PFSK-1 (cell line): ENCODE data around the gene KYAT1.

Experiments
- FOXP2 ChIP-seq: optimal IDR thresholded peaks from 2 replicates; pipeline ENCODE3; 2011; ENCODE audit warnings: borderline replicate concordance, control low read depth, inconsistent platforms; ENCODE audit not compliant: insufficient read depth; ENCODE audit errors: extremely low read length, extremely low read depth
- POLR2AphosphoS5 ChIP-seq: IDR thresholded peaks from 2 replicates; pipeline ENCODE4 v1.6.1; 2012; ENCODE audit warnings: low read depth, mild to moderate bottlenecking, control low read depth, low read length, moderate library complexity
- REST ChIP-seq, 2 experiments: IDR thresholded peaks; 2 replicates each; pipeline versions ENCODE4 v1.6.1 to v1.8.0; 2011 to 2012; ENCODE audit warnings: low read depth in 2 of 2, low read length in 2 of 2, control low read depth in 1 of 2, inconsistent platforms in 1 of 2, mild to moderate bottlenecking in 1 of 2, moderate library complexity in 1 of 2; ENCODE audit not compliant: insufficient read depth in 1 of 2
- SIN3A ChIP-seq: IDR thresholded peaks from 2 replicates; pipeline ENCODE4 v1.6.1; 2012; ENCODE audit warnings: mild to moderate bottlenecking, low read length, moderate library complexity, borderline replicate concordance; ENCODE audit not compliant: insufficient read depth
- TAF1 ChIP-seq: IDR thresholded peaks from 2 replicates; pipeline ENCODE4 v1.6.1; 2012; ENCODE audit warnings: low read length, control low read depth, borderline replicate concordance; ENCODE audit not compliant: insufficient read depth

Gene KYAT1

GRCh38 chr9:128909859-128910258, 28.1 kb upstream of the KYAT1 start:
- no peak for TF ChIP-seq POLR2AphosphoS5
- TF ChIP-seq SIN3A: no peak
- no peak for TF ChIP-seq TAF1
- no peak for TF ChIP-seq REST (IDR thresholded peaks at IDR 0.05; ENCODE audit: insufficient read depth in 1 of 2, low read depth in 2 of 2, low read length in 2 of 2)
- no peak for TF ChIP-seq FOXP2

GRCh38 chr9:128908372-128908771, 26.6 kb upstream of the KYAT1 start:
- TF ChIP-seq REST (IDR thresholded peaks at IDR 0.05; ENCODE audit: insufficient read depth in 1 of 2, low read depth in 2 of 2, low read length in 2 of 2): no peak
- TF ChIP-seq FOXP2: no peak
- no peak for TF ChIP-seq SIN3A
- no peak for TF ChIP-seq TAF1
- no peak for TF ChIP-seq POLR2AphosphoS5

GRCh38 chr9:128906741-128907140, 25.0 kb upstream of the KYAT1 start:
- no peak for TF ChIP-seq SIN3A
- TF ChIP-seq REST (IDR thresholded peaks at IDR 0.05; ENCODE audit: insufficient read depth in 1 of 2, low read depth in 2 of 2, low read length in 2 of 2): no peak
- no peak for TF ChIP-seq POLR2AphosphoS5
- TF ChIP-seq FOXP2: no peak
- TF ChIP-seq TAF1: no peak

- TF ChIP-seq FOXP2: no peak
- no peak for TF ChIP-seq POLR2AphosphoS5
- no peak for TF ChIP-seq TAF1
Observed at GRCh38 chr9:128905964-128906363, 24.2 kb upstream of the KYAT1 start.

GRCh38 chr9:128903871-128904620, 22.3 kb upstream of the KYAT1 start:
- no peak for TF ChIP-seq FOXP2
- TF ChIP-seq POLR2AphosphoS5: no peak
- no peak for TF ChIP-seq TAF1
- no peak for TF ChIP-seq REST (IDR thresholded peaks at IDR 0.05; ENCODE audit: insufficient read depth in 1 of 2, low read depth in 2 of 2, low read length in 2 of 2)
- TF ChIP-seq SIN3A: no peak
